ENCODE measurements around the gene SLC4A7. TPM values are rescaled to one million over a fixed set of nuclear protein-coding genes. Genes with fewer than 3 reads are reported as not detected.

The SLC4A7 gene
- total and polyA plus RNA-seq, 10 of the 15 experiments (the other 5 are each of a cell fraction or from before 2014, with no cell fraction given), result 4.4 to 41.4 (median 18.3) TPM

- peaks cover 43% of the 10 kb centered on the region for H3K79me2 ChIP-seq (ENCODE audit: control insufficient read depth, insufficient read depth, low read length)
- intact Hi-C loops (cut with micrococcal nuclease; ENCODE audit: unreplicated experiment), result no loop called here
- H3K9ac ChIP-seq (ENCODE audit: control insufficient read depth, insufficient read depth, low read length), result no peak overlapping the region
- no peaks in the 10 kb centered on the region for H3K36me3 ChIP-seq (ENCODE audit: control insufficient read depth in 2 of 2, insufficient read depth in 2 of 2, low read length in 1 of 2)
- ATAC-seq (no peak), FAIRE-seq (no peak), DNase-seq (ENCODE audit: low read depth, low spot score) (no peak)
- no peak overlapping the region for H3K4me3 ChIP-seq
- no peaks in the 10 kb centered on the region for H3K4me1 ChIP-seq (ENCODE audit: control insufficient read depth, insufficient read depth, low read length)
- ChIA-PET SMC1A (ENCODE audit: uncharacterized antibody, unreplicated experiment) (interaction anchor here (0.7 to 1.3 kb wide), 9 partner anchors 8 to 449 kb away, joined by 3 read pairs; no protein-coding TSS in a partner anchor), RAD21 (ENCODE audit: unreplicated experiment) (interaction anchor here (0.7 to 1.5 kb wide), 3 partner anchors 13 to 208 kb away, joined by 3 to 4 read pairs (median 3); partner anchors contain the start of gene SLC4A7), POLR2A (interaction anchor here (0.7 to 1.2 kb wide), 2 partner anchors 18 to 248 kb away, joined by 3 to 4 read pairs; no protein-coding TSS in a partner anchor), CTCF (interaction anchor here (0.6 to 1.5 kb wide), 5 partner anchors 10 to 160 kb away, joined by 3 to 7 read pairs (median 3); no protein-coding TSS in a partner anchor)
- H3K27ac ChIP-seq (ENCODE audit: control insufficient read depth, insufficient read depth), result no peak overlapping the region
- H3K4me2 ChIP-seq (ENCODE audit: control insufficient read depth, insufficient read depth), result no peak overlapping the region
- 97% methylated on average over 6 of the region's 6 CpGs for WGBS (ENCODE audit: insufficient coverage, insufficient replicate concordance, low lambda C conversion rate, missing lambda C conversion rate)
- in situ Hi-C loops (cut with MboI), result no loop called here
- no peaks in the 10 kb centered on the region for H3K27me3 ChIP-seq (replicated peaks in 1 of 2; ENCODE audit: control insufficient read depth in 2 of 2, insufficient read depth in 2 of 2, low read length in 1 of 2)
- TF ChIP-seq MYC (IDR thresholded peaks at IDR 0.05; ENCODE audit: insufficient read depth, insufficient read length, insufficient replicate concordance, low read length, severe bottlenecking), result no peak
- no peak for TF ChIP-seq HDAC6 (IDR thresholded peaks at IDR 0.05; ENCODE audit: unreplicated experiment)
- TF ChIP-seq NFYA (IDR thresholded peaks at IDR 0.05; ENCODE audit: borderline replicate concordance, low read depth, low read length), result no peak
- TF ChIP-seq YY1 (IDR thresholded peaks at IDR 0.05; ENCODE audit: low read depth, low read length), result no peak
- TF ChIP-seq IRF5 (IDR thresholded peaks at IDR 0.05; ENCODE audit: borderline replicate concordance), result no peak
- no peak for TF ChIP-seq NFYB (IDR thresholded peaks at IDR 0.05; ENCODE audit: insufficient read depth, low read depth, low read length)
- no peak for TF ChIP-seq CUX1 (IDR thresholded peaks at IDR 0.05; ENCODE audit: insufficient replicate concordance, low read depth, low read length)
- TF ChIP-seq EP300 (IDR thresholded peaks at IDR 0.05; ENCODE audit: borderline replicate concordance in 1 of 2, control insufficient read depth in 1 of 2, low read depth in 2 of 2, low read length in 2 of 2), result no peak
- BruUV-seq (replicated peaks), result no TSS peak
- peaks cover 2% of the 10 kb centered on the region; the same call in 2 of the 3 replicates for H3K9me3 ChIP-seq (replicated peaks; ENCODE audit: control insufficient read depth, insufficient read depth, low read length)
- no peak overlapping the region for H2AFZ ChIP-seq (ENCODE audit: control insufficient read depth, low read depth, low read length)
- no peaks in the 10 kb centered on the region for H4K20me1 ChIP-seq (ENCODE audit: control insufficient read depth, insufficient read depth)
Measured at GRCh38 chr3:27471923-27472550, 12.1 kb downstream of the SLC4A7 start.

Data from GM12878 (cell line).